Endothelial cell of umbilical vein (primary cell): ENCODE results near the gene OPTC. TPM values are rescaled to one million over a fixed set of nuclear protein-coding genes. Genes with fewer than 3 reads are reported as not detected.

ENCODE experiments used
- BruUV-seq: library from RNA; stranded (reverse); fragments of 400-500 nt; replicated peaks from 2 replicates; lab custom pipeline; 2021; lab: Mats Ljungman, UMichigan
- CTCF ChIA-PET: fragments of 300-600, 350-600 bp; sonication (Branson Sonifier 250); formaldehyde crosslinking; loops from one replicate; lab custom pipeline; 2021; ENCODE audit warnings: antibody characterized with exemption, inconsistent platforms; lab: Charles Lee
- POLR2A ChIA-PET: fragments of 300-600, 350-600 bp; sonication (Branson Sonifier 250); formaldehyde crosslinking; loops from one replicate; lab custom pipeline; 2021; ENCODE audit warnings: antibody characterized with exemption, inconsistent platforms; lab: Charles Lee
- DNase-seq: peaks from one replicate; pipeline ENCODE4 v3.0.0-alpha.2; 2011; ENCODE audit warnings: low read depth, low spot score
- FAIRE-seq: peaks from 2 replicates; lab custom pipeline; 2011; peaks lifted over from hg19 to GRCh38; lab: Jason Lieb, UNC
- H2AFZ ChIP-seq: 2 replicates; pipeline ENCODE4 v1.6.0; 2012; ENCODE audit warnings: low read depth, low read length, control low read depth, inconsistent platforms
- H3K27ac ChIP-seq: 2 replicates; pipeline ENCODE4 v1.5.1; 2011; ENCODE audit warnings: low read depth, mild to moderate bottlenecking, control low read depth, low read length, moderate library complexity; ENCODE audit not compliant: insufficient read depth
- H3K27me3 ChIP-seq, 2 experiments: 2 replicates each; pipeline versions ENCODE4 v1.6.0 to v1.6.1; 2011; ENCODE audit warnings: low read length in 2 of 2, mixed read lengths in 1 of 2; ENCODE audit not compliant: control insufficient read depth in 2 of 2, insufficient read depth in 2 of 2
- H3K36me3 ChIP-seq, 2 experiments: 2 replicates in 1 of 2; 3 replicates in 1 of 2; pipeline ENCODE4 v1.5.1; 2011; ENCODE audit warnings: low read length in 2 of 2, mild to moderate bottlenecking in 1 of 2, moderate library complexity in 1 of 2; ENCODE audit not compliant: control insufficient read depth in 2 of 2, insufficient read depth in 2 of 2; ENCODE audit errors: extremely low read depth in 1 of 2
- H3K4me1 ChIP-seq: 3 replicates; pipeline ENCODE4 v1.5.1; 2011; ENCODE audit warnings: mild to moderate bottlenecking, low read length; ENCODE audit not compliant: control insufficient read depth, insufficient read depth; ENCODE audit errors: extremely low read depth
- H3K4me2 ChIP-seq: 2 replicates; pipeline ENCODE4 v1.6.1; 2011; ENCODE audit warnings: low read length, control low read depth, mixed read lengths; ENCODE audit not compliant: insufficient read depth
- H3K4me3 ChIP-seq, 3 experiments: fragments of 200-600 bp in 1 of 3; sonication (generic), shearing (Covaris generic) in 1 of 3; replicated peaks in 1 of 3; 2 replicates each; pipeline ENCODE4 v1.5.1; 2011 to 2016; ENCODE audit warnings: control low read depth in 3 of 3, low read length in 3 of 3, mild to moderate bottlenecking in 2 of 3, inconsistent platforms in 1 of 3, low read depth in 1 of 3, moderate library complexity in 1 of 3; ENCODE audit not compliant: insufficient read depth in 1 of 3
- H3K79me2 ChIP-seq: 2 replicates; pipeline ENCODE4 v1.6.0; 2012; ENCODE audit warnings: low read length, inconsistent platforms; ENCODE audit not compliant: control insufficient read depth, insufficient read depth
- H3K9ac ChIP-seq: replicated peaks from 2 replicates; pipeline ENCODE3; 2011; ENCODE audit warnings: low read length, control low read depth; ENCODE audit not compliant: insufficient read depth; ENCODE audit errors: extremely low read depth
- H3K9me1 ChIP-seq: replicated peaks from 3 replicates; pipeline ENCODE4 v1.6.0; 2011; ENCODE audit warnings: mild to moderate bottlenecking, low read length; ENCODE audit not compliant: control insufficient read depth, insufficient read depth; ENCODE audit errors: extremely low read depth
- H3K9me3 ChIP-seq: replicated peaks from 2 replicates; pipeline ENCODE4 v1.5.1; 2012; ENCODE audit warnings: low read length, inconsistent platforms; ENCODE audit not compliant: control insufficient read depth, insufficient read depth
- H4K20me1 ChIP-seq: replicated peaks from 2 replicates; pipeline ENCODE3; 2011; ENCODE audit warnings: mild to moderate bottlenecking, low read length; ENCODE audit not compliant: control insufficient read depth, insufficient read depth; ENCODE audit errors: extremely low read depth
- EZH2 ChIP-seq: IDR thresholded peaks from 2 replicates; pipeline ENCODE4 v1.6.1; 2012; ENCODE audit warnings: borderline replicate concordance, low read depth, mild to moderate bottlenecking, moderate library complexity, low read length, inconsistent platforms; ENCODE audit not compliant: severe bottlenecking
- FOS ChIP-seq: IDR thresholded peaks from 2 replicates; pipeline ENCODE4 v1.6.1; 2011; ENCODE audit warnings: mild to moderate bottlenecking, low read length, moderate library complexity, borderline replicate concordance; ENCODE audit not compliant: insufficient read depth
- GATA2 ChIP-seq: IDR thresholded peaks from 2 replicates; pipeline ENCODE4 v1.7.0; 2011; ENCODE audit warnings: low read depth, mild to moderate bottlenecking, moderate library complexity, mixed read lengths, low read length; ENCODE audit not compliant: insufficient read length, insufficient read depth
- JUN ChIP-seq: IDR thresholded peaks from 2 replicates; pipeline ENCODE4 v1.6.1; 2011; ENCODE audit warnings: borderline replicate concordance, low read depth; ENCODE audit not compliant: insufficient read length, insufficient read depth
- MYC ChIP-seq: IDR thresholded peaks from one replicate; pipeline ENCODE4 v1.6.1; 2011; ENCODE audit warnings: mild to moderate bottlenecking, low read depth, low read length
- POLR2A ChIP-seq: IDR thresholded peaks from 2 replicates; pipeline ENCODE4 v1.6.1; 2012; ENCODE audit warnings: low read depth, mild to moderate bottlenecking, control low read depth, low read length
- POLR2AphosphoS5 ChIP-seq: IDR thresholded peaks from 2 replicates; pipeline ENCODE4 v1.6.1; 2012; ENCODE audit warnings: low read depth, mild to moderate bottlenecking, control low read depth, low read length, moderate library complexity; ENCODE audit not compliant: insufficient read depth
- dilution Hi-C: fragments of 300-500 bp; cut with MboI; formaldehyde crosslinking; loops from one replicate; pipeline ENCODE4 v1.15.0; 2019; ENCODE audit warnings: low sequenced_read_pairs; ENCODE audit not compliant: extremely low pct_ligation_motif_present
- intact Hi-C: fragments of 100-400 bp; cut with micrococcal nuclease; formaldehyde crosslinking; loops from one replicate; pipeline ENCODE4 v1.10.0; 2022
- polyA plus RNA-seq, 4 experiments: library from polyadenylated mRNA; depleted of rRNA in 3 of 4; stranded (reverse) in 3 of 4; unstranded in 1 of 4; fragments of >200 nt; gene quantifications; 2 replicates each; pipeline versions ENCODE4 v1.2.1 to v1.2.3, GENCODE V29; 2011 to 2012; ENCODE audit warnings: missing spikeins in 1 of 4
- total RNA-seq: library from RNA; stranded (reverse); gene quantifications from 2 replicates; pipeline ENCODE4 v1.2.3, GENCODE V29; 2021
- TF ChIP-seq, protein P1 (sequence below): IDR thresholded peaks from 2 replicates; pipeline ENCODE4 v1.6.1; 2011; ENCODE audit not compliant: insufficient read depth, insufficient read length
- TF ChIP-seq, protein P2 (sequence below), 2 donors: IDR thresholded peaks; 1 replicate in 1 of 2; 2 replicates in 1 of 2; pipeline ENCODE4 v1.5.1; 2011; ENCODE audit warnings: low read length in 2 of 2, mild to moderate bottlenecking in 2 of 2, moderate library complexity in 2 of 2, control low read depth in 1 of 2, inconsistent platforms in 1 of 2, low read depth in 1 of 2; ENCODE audit not compliant: insufficient read depth in 1 of 2; ENCODE audit errors: extremely low read depth in 1 of 2

The OPTC gene
- total and polyA plus RNA-seq, 2 donors (not counting 3 experiments of a cell fraction or from before 2014, with no cell fraction given) = not detected

DNA sequence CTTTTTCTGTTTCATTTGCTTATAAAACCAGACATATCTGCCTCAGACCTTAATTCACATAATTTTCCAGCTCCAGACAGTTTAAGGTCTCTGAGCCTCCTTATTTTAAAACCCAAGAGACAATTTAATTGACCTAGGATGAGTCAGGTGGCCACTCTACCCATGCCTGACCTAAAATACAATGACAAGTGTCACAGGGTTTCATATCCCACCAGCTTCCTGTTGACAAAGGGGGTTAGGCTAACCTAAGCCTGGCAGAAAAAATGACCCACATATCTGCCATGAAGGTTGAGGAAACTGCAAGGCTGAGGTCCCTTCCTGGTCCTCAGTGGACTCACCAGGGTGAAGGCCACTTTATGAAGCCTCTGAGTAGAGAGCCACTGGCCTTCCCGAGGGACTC, 52.3 kb downstream of the OPTC start:
- DNase-seq = no peak
- Histone ChIP-seq H4K20me1 (no peaks in the 10 kb centered on the region), H3K27me3 (peaks cover 3 to 9% of the 10 kb centered on the region in 2 experiments), H2AFZ (no peak overlapping the region), H3K9me3 (no peaks in the 10 kb centered on the region), H3K4me2 (no peak overlapping the region), H3K27ac (no peak overlapping the region), H3K9ac (no peak overlapping the region), H3K79me2 (no peaks in the 10 kb centered on the region), H3K4me3 (no peak overlapping the region), H3K4me1 (no peaks in the 10 kb centered on the region), H3K36me3 (no peaks in the 10 kb centered on the region), H3K9me1 (no peaks in the 10 kb centered on the region)
- TF ChIP-seq MYC = no peak
- TF ChIP-seq EZH2 = no peak
- TF ChIP-seq FOS = no peak
- TF ChIP-seq POLR2A = no peak
- TF ChIP-seq JUN = no peak
- TF ChIP-seq, protein P1, sequence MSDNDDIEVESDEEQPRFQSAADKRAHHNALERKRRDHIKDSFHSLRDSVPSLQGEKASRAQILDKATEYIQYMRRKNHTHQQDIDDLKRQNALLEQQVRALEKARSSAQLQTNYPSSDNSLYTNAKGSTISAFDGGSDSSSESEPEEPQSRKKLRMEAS = no peak
- TF ChIP-seq POLR2AphosphoS5 = no peak
- TF ChIP-seq, protein P2, sequence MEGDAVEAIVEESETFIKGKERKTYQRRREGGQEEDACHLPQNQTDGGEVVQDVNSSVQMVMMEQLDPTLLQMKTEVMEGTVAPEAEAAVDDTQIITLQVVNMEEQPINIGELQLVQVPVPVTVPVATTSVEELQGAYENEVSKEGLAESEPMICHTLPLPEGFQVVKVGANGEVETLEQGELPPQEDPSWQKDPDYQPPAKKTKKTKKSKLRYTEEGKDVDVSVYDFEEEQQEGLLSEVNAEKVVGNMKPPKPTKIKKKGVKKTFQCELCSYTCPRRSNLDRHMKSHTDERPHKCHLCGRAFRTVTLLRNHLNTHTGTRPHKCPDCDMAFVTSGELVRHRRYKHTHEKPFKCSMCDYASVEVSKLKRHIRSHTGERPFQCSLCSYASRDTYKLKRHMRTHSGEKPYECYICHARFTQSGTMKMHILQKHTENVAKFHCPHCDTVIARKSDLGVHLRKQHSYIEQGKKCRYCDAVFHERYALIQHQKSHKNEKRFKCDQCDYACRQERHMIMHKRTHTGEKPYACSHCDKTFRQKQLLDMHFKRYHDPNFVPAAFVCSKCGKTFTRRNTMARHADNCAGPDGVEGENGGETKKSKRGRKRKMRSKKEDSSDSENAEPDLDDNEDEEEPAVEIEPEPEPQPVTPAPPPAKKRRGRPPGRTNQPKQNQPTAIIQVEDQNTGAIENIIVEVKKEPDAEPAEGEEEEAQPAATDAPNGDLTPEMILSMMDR (IDR thresholded peaks at IDR 0.05; ENCODE audit: extremely low read depth in 1 of 2, insufficient read depth in 1 of 2, low read depth in 1 of 2, low read length in 2 of 2) = no peak
- TF ChIP-seq GATA2 = no peak
- ChIA-PET POLR2A (no interaction called here), CTCF (no interaction called here)
- intact Hi-C loops (no loop called here), dilution Hi-C loops (no loop called here)
- no TSS peak for BruUV-seq
- FAIRE-seq = no peak
